A673 (cell line): Measurements from ENCODE around the gene TSPAN2. TPM values are rescaled to one million over a fixed set of nuclear protein-coding genes. Genes with fewer than 3 reads are reported as not detected.
A peak's percentile ranks its signal among the peaks of the same experiment; 100 is the strongest.

Experiments
- BruUV-seq: library from RNA; stranded (reverse); fragments of 400-500 nt; replicated peaks from 2 replicates; lab custom pipeline; 2021; lab: Mats Ljungman, UMichigan
- CTCF ChIA-PET: fragments of 300-600 bp; sonication (Branson Sonifier 250); formaldehyde crosslinking; loops from one replicate; lab custom pipeline; 2022; ENCODE audit warnings: antibody characterized with exemption; lab: Charles Lee
- POLR2A ChIA-PET: fragments of 300-600 bp; sonication (Branson Sonifier 250); formaldehyde crosslinking; loops from one replicate; lab custom pipeline; 2022; ENCODE audit warnings: antibody characterized with exemption; ENCODE audit not compliant: low non-redundant PET; lab: Charles Lee
- DNase-seq: peaks from one replicate; pipeline ENCODE4 v3.0.0-alpha.2; 2015; ENCODE audit warnings: low spot score
- H3K27ac ChIP-seq: fragments of 200-600 bp; sonication (generic); 2 replicates; pipeline ENCODE4 v1.5.1; 2016; ENCODE audit warnings: mixed run types, low read depth, mild to moderate bottlenecking, mixed read lengths, antibody characterized with exemption, low read length; ENCODE audit not compliant: poor library complexity, severe bottlenecking
- H3K27me3 ChIP-seq: fragments of 200-600 bp; sonication (generic); replicated peaks from 2 replicates; pipeline ENCODE4 v1.6.1; 2017; ENCODE audit warnings: mixed run types, low read depth, mild to moderate bottlenecking, mixed read lengths, antibody characterized with exemption, low read length; ENCODE audit not compliant: insufficient read depth, poor library complexity
- H3K36me3 ChIP-seq: fragments of 200-600 bp; sonication (generic); 2 replicates; pipeline ENCODE4 v1.6.1; 2016; ENCODE audit warnings: mixed run types, mild to moderate bottlenecking, mixed read lengths, antibody characterized with exemption, low read length; ENCODE audit not compliant: insufficient read depth, poor library complexity, severe bottlenecking
- H3K4me1 ChIP-seq: fragments of 200-600 bp; sonication (generic); 2 replicates; pipeline ENCODE4 v1.6.1; 2017; ENCODE audit warnings: mixed run types, mild to moderate bottlenecking, mixed read lengths, antibody characterized with exemption, low read length; ENCODE audit not compliant: insufficient read depth, poor library complexity, severe bottlenecking
- H3K4me3 ChIP-seq: fragments of 200-600 bp; sonication (generic); 2 replicates; pipeline ENCODE4 v1.5.1; 2016; ENCODE audit warnings: low read depth, mixed run types, mild to moderate bottlenecking, mixed read lengths, low read length; ENCODE audit not compliant: poor library complexity, severe bottlenecking
- H3K9me3 ChIP-seq: fragments of 200-600 bp; sonication (generic); 2 replicates; pipeline ENCODE4 v1.6.1; 2016; ENCODE audit warnings: mixed run types, low read depth, mild to moderate bottlenecking, mixed read lengths, antibody characterized with exemption, low read length; ENCODE audit not compliant: poor library complexity, severe bottlenecking
- EZH2 ChIP-seq: fragments of 200-600 bp; sonication (generic); IDR thresholded peaks from 2 replicates; pipeline ENCODE4 v1.6.1; 2017; ENCODE audit warnings: borderline replicate concordance, low read depth, mild to moderate bottlenecking, mixed read lengths, antibody characterized with exemption, low read length; ENCODE audit not compliant: poor library complexity, severe bottlenecking
- intact Hi-C: fragments of 100-400 bp; cut with micrococcal nuclease; formaldehyde crosslinking; loops from one replicate; pipeline ENCODE4 v1.10.0; 2022; ENCODE audit not compliant: unreplicated experiment
- total RNA-seq: library from RNA; stranded (reverse); gene quantifications from 2 replicates; pipeline ENCODE4 v1.2.3, GENCODE V29; 2021
- TF ChIP-seq, protein P1 (sequence below): fragments of 300-800, 200-600 bp; sonication (generic); conservative IDR thresholded peaks from 2 replicates; pipeline ENCODE4 v1.5.1; 2017; ENCODE audit warnings: low read depth, mild to moderate bottlenecking, antibody characterized with exemption, low read length, moderate library complexity, mixed read lengths

TSPAN2 gene
- total RNA-seq, 1 experiment from 2014 or later, result 2.8 TPM

DNA sequence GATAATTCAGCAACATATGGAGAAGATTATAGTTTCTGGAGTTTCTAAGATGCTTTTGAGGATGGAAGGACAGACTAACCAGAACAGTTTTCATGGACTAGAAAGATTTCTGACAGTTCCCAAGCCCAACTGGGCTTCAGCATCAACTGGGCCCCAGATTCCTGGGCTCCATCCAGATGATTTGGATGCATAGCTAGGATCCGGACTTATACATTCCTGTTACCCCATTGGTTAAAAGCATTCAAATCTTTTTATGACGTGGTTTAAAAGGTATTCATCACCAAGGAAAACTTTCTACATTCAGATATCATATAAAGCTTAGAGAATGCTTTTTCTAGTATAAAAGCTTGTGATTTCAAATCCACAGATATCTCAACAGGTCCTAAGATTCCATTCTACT is 30.0 kb downstream of the TSPAN2 start:
- intact Hi-C loops, result loop anchor here (10.0 kb wide), 1 partner anchor 715 kb away; no protein-coding TSS in a partner anchor
- H3K4me1 ChIP-seq, result no peaks in the 10 kb centered on the region
- no TSS peak for BruUV-seq
- no peak for TF ChIP-seq EZH2
- TF ChIP-seq, protein P1, sequence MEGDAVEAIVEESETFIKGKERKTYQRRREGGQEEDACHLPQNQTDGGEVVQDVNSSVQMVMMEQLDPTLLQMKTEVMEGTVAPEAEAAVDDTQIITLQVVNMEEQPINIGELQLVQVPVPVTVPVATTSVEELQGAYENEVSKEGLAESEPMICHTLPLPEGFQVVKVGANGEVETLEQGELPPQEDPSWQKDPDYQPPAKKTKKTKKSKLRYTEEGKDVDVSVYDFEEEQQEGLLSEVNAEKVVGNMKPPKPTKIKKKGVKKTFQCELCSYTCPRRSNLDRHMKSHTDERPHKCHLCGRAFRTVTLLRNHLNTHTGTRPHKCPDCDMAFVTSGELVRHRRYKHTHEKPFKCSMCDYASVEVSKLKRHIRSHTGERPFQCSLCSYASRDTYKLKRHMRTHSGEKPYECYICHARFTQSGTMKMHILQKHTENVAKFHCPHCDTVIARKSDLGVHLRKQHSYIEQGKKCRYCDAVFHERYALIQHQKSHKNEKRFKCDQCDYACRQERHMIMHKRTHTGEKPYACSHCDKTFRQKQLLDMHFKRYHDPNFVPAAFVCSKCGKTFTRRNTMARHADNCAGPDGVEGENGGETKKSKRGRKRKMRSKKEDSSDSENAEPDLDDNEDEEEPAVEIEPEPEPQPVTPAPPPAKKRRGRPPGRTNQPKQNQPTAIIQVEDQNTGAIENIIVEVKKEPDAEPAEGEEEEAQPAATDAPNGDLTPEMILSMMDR, result no peak
- H3K27ac ChIP-seq, result no peak overlapping the region
- DNase-seq, result no peak
- no peaks in the 10 kb centered on the region for H3K27me3 ChIP-seq
- H3K9me3 ChIP-seq, result no peaks in the 10 kb centered on the region
- H3K36me3 ChIP-seq, result no peaks in the 10 kb centered on the region
- CTCF ChIA-PET, result no interaction called here
- no peak overlapping the region for H3K4me3 ChIP-seq
- POLR2A ChIA-PET, result no interaction called here

DNA sequence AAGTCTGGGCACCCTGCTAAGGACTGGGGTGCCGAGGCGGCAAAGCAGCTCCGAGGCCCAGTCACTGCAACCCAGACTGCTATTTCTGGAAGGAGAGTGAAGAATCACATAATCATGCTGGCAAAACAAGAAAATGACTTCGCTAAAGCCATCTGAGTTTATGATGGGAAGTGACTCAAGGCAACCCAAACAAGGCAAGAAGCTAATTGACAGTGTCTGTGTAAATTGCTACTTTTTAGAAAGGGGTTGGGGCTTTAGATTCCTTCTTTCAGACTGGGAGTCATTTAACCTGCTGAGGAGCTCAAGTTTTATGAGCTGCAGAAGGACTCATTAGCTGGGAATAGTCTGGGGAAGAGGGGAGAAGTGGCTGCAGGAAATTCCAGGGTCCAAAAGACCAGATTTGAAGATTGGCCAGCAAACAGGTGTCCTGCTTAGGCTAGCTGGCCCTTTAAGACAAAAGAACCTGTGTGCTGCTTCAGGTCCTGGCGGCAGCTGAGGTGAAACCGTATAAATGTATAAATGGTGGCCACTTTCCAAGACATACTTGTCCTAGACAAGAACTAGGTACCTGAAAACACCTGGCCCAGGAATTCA is 31.5 kb downstream of the TSPAN2 start:
- H3K27me3 ChIP-seq, result no peaks in the 10 kb centered on the region
- no peaks in the 10 kb centered on the region for H3K36me3 ChIP-seq
- no peak overlapping the region for H3K27ac ChIP-seq
- intact Hi-C loops, result loop anchor here (2.0 to 10.0 kb wide), 2 partner anchors 33 to 713 kb away; no protein-coding TSS in a partner anchor
- TF ChIP-seq, protein P1, result no peak
- TF ChIP-seq EZH2, result no peak
- no TSS peak for BruUV-seq
- no peak overlapping the region for H3K4me3 ChIP-seq
- no peaks in the 10 kb centered on the region for H3K4me1 ChIP-seq
- DNase-seq, result no peak
- ChIA-PET CTCF (no interaction called here), POLR2A (no interaction called here)
- no peaks in the 10 kb centered on the region for H3K9me3 ChIP-seq

DNA sequence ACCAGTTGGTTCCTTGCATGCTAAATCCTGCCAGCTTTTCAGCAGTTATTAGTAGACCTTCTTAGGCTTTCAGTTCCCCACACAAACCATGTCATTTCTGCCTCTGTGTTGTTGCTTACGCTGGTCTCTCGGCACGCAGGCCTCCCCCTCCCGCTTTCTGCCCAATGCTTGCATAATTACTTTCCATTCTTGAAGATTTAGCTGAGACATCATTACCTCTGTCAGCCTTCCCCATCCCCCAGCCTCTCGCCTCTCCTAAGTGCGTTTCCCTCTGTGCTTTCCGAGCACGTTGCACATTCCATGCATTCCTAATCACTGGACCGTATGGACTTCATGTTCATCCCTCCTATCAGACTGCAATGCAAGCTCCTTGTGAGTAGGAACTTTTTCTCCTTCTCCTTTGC is 32.9 kb downstream of the TSPAN2 start:
- H3K9me3 ChIP-seq, result no peaks in the 10 kb centered on the region
- H3K4me1 ChIP-seq, result no peaks in the 10 kb centered on the region
- no peak overlapping the region for H3K4me3 ChIP-seq
- no peak overlapping the region for H3K27ac ChIP-seq
- TF ChIP-seq, protein P1, result no peak
- TF ChIP-seq EZH2, result no peak
- ChIA-PET CTCF (no interaction called here), POLR2A (no interaction called here)
- H3K36me3 ChIP-seq, result no peaks in the 10 kb centered on the region
- intact Hi-C loops, result loop anchor here (2.0 to 10.0 kb wide), 2 partner anchors 34 to 712 kb away; no protein-coding TSS in a partner anchor
- DNase-seq, result peak; percentile 59
- no TSS peak for BruUV-seq
- H3K27me3 ChIP-seq, result no peaks in the 10 kb centered on the region
